Breast epithelium (tissue), 4 donors: ENCODE data around the gene GAB2. TPM values are rescaled to one million over a fixed set of nuclear protein-coding genes. Genes with fewer than 3 reads are reported as not detected.
A peak's percentile ranks its signal among the peaks of the same experiment; 100 is the strongest.

ENCODE experiments used
- DNase-seq, 2 donors: peaks; one replicate each; pipeline ENCODE4 v3.0.0-alpha.2; 2019; ENCODE audit warnings: low spot score in 2 of 2
- H3K27ac ChIP-seq, 2 donors: fragments of 200-600 bp; sonication (generic) in 1 of 2; one replicate each; pipeline ENCODE4 v1.5.1; 2016 to 2019; ENCODE audit warnings: mild to moderate bottlenecking in 1 of 2
- H3K27me3 ChIP-seq, 2 donors: fragments of 200-600 bp; sonication (generic) in 1 of 2; one replicate each; pipeline versions ENCODE4 v1.5.1 to v1.6.0; 2017 to 2019; ENCODE audit warnings: control low read depth in 1 of 2, mild to moderate bottlenecking in 1 of 2
- H3K36me3 ChIP-seq: fragments of 200-600 bp; one replicate; pipeline ENCODE4 v1.5.1; 2019
- H3K4me1 ChIP-seq, 2 donors: fragments of 200-600 bp; sonication (generic); one replicate each; pipeline ENCODE4 v1.5.1; 2016 to 2019; ENCODE audit warnings: control low read depth in 1 of 2
- H3K4me3 ChIP-seq, 3 donors: fragments of 200-600 bp; sonication (generic); 1 replicate in 2 of 3; 2 replicates in 1 of 3; pipeline ENCODE4 v1.5.1; 2016 to 2019; ENCODE audit warnings: mild to moderate bottlenecking in 3 of 3, moderate library complexity in 2 of 3
- H3K9me3 ChIP-seq, 2 donors: fragments of 200-600 bp; sonication (generic) in 1 of 2; one replicate each; pipeline ENCODE4 v1.5.1; 2016 to 2019; ENCODE audit warnings: control low read depth in 1 of 2
- CTCF ChIP-seq, 3 donors: fragments of 450-650 bp; IDR thresholded peaks; one replicate each; pipeline ENCODE4 v1.5.1; 2016 to 2017; ENCODE audit warnings: antibody characterized with exemption in 3 of 3, mild to moderate bottlenecking in 3 of 3, moderate library complexity in 3 of 3
- POLR2A ChIP-seq: fragments of 450-650 bp; IDR thresholded peaks from one replicate; pipeline ENCODE4 v1.6.1; 2016; ENCODE audit warnings: antibody characterized with exemption, mild to moderate bottlenecking, moderate library complexity
- POLR2AphosphoS5 ChIP-seq, 3 donors: sonication (generic); formaldehyde crosslinking; IDR thresholded peaks; one replicate each; pipeline ENCODE4 v1.6.1; 2017; ENCODE audit warnings: antibody characterized with exemption in 3 of 3
- intact Hi-C: fragments of 100-400 bp; cut with DNase I; formaldehyde crosslinking; loops from one replicate; pipeline ENCODE4 v1.15.1; 2023; ENCODE audit warnings: low total_unique reads
- total RNA-seq, 3 donors: library from RNA; depleted of rRNA; stranded (reverse); fragments of >200 nt; gene quantifications; one replicate each; pipeline ENCODE4 v1.1.0, GENCODE V29; 2016

The GAB2 gene
- total RNA-seq, 3 donors from 2014 or later = 22.9 to 43.8 (median 24.9) TPM

GRCh38 chr11:78216571-78217287 is 200.9 kb downstream of the GAB2 start:
- H3K27me3 ChIP-seq = no peaks in the 10 kb centered on the region
- peak overlapping the region; percentile 22 to 25 for H3K27ac ChIP-seq
- H3K4me3 ChIP-seq = no peak overlapping the region
- intact Hi-C loops = loop anchor here (1.0 kb wide), 1 partner anchor 26 kb away; no protein-coding TSS in a partner anchor
- no peaks in the 10 kb centered on the region for H3K36me3 ChIP-seq
- H3K9me3 ChIP-seq = no peaks in the 10 kb centered on the region
- TF ChIP-seq POLR2AphosphoS5 (IDR thresholded peaks at IDR 0.05) = no peak
- H3K4me1 ChIP-seq = no peaks in the 10 kb centered on the region
- no peak for DNase-seq

GRCh38 chr11:78216021-78216420 is 201.6 kb downstream of the GAB2 start:
- H3K36me3 ChIP-seq = no peaks in the 10 kb centered on the region
- TF ChIP-seq CTCF (IDR thresholded peaks at IDR 0.05) (no peak), POLR2AphosphoS5 (IDR thresholded peaks at IDR 0.05) (no peak), POLR2A (no peak)
- no peaks in the 10 kb centered on the region for H3K4me1 ChIP-seq
- no peaks in the 10 kb centered on the region for H3K9me3 ChIP-seq
- H3K27me3 ChIP-seq = no peaks in the 10 kb centered on the region
- peak overlapping the region in 1 of 2 donors; percentile 22 for H3K27ac ChIP-seq
- intact Hi-C loops = loop anchor here (1.0 kb wide), 1 partner anchor 26 kb away; no protein-coding TSS in a partner anchor
- no peak overlapping the region for H3K4me3 ChIP-seq
- DNase-seq = peak in 1 of 2 donors; percentile 17

DNA sequence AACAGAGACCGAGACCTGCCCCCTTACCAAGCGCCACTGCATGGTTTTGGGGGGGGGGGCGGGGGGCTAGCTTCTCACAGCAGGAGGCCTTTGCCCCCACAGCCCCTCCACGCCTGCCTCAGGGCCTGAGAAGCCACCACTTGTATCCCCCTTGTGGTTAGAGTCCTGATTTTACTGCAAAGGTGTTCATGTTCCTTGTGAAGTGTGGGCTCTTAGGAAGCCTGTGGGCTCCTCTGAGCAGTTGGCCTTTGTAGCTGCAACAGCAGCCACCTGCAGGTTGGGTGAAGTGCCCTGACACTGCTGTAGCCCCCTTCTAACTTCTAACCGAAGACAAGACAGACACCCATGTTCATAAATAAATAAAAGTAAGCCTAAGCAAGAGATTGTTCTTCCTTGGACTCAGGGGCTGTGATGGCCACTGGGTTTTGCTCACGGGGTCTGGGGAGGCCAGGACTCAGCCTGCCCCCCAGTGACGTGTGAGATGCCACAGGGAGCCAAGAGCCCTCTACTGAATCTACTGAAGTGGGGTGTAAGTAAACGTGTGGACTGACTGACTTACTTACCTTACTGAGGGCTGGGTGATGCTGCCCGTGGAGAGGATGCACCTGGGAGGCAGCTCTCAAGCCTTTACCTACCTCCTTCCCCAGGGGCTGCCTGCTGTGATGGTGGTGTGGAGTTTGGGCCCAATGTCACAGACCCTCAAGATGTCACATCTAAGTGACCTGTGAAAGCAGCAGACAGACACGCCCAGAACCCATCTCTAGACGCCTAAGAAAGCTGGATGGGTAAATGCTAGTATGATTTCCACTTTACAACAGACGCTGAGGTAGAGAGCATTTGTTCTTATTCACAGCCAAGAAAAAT is 203.1 kb downstream of the GAB2 start:
- intact Hi-C loops = no loop called here
- Histone ChIP-seq H3K27me3 (no peaks in the 10 kb centered on the region), H3K36me3 (no peaks in the 10 kb centered on the region)

DNA sequence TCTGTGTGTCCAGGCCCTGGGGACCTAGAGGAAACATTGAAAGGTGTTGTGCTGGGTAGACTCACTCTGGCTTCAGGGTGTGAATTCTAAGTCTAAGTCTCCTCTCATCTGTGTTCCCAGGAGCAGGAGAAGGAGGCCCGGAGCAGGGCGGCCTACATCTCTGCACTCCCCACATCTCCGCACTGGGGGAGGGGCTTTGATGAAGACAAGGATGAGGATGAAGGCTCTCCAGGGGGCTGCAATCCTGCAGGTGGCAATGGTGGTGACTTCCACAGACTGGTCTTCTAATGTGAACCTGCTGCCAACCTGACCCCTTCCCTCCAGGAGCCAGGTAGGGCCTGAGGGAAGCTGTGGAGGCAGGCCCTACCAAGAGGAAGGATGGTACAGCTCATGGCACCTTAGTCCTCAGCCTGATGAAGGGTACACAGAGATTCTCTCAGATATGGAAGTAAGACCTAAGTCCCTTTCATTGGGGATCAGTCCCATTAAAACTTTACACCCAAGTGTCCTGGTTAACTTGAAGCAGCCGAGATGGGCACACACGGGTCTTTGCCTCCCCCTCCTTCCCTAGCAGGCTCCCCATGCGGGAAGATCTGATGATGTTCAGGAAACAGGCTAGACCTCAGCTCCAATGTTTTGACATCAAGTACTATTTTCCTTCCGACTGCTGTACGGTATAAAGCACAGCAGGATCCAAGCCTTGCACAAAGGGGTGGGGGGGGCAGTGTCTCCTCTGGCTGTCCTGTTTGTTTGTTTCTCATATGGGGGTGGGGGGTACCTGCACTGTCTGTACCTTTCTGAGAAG is 203.9 kb downstream of the GAB2 start:
- H3K27ac ChIP-seq = no peak overlapping the region
- peak in 1 of 2 donors; percentile 7 for DNase-seq

More for the DNA sequence above, 203.1 kb downstream of the GAB2 start:
- peak in 1 of 2 donors; percentile 20 for DNase-seq
- no peak overlapping the region for H3K4me3 ChIP-seq
- no peaks in the 10 kb centered on the region for H3K4me1 ChIP-seq
- H3K27ac ChIP-seq = no peak overlapping the region
- no peaks in the 10 kb centered on the region for H3K9me3 ChIP-seq
- TF ChIP-seq POLR2AphosphoS5 (IDR thresholded peaks at IDR 0.05) = no peak

DNA sequence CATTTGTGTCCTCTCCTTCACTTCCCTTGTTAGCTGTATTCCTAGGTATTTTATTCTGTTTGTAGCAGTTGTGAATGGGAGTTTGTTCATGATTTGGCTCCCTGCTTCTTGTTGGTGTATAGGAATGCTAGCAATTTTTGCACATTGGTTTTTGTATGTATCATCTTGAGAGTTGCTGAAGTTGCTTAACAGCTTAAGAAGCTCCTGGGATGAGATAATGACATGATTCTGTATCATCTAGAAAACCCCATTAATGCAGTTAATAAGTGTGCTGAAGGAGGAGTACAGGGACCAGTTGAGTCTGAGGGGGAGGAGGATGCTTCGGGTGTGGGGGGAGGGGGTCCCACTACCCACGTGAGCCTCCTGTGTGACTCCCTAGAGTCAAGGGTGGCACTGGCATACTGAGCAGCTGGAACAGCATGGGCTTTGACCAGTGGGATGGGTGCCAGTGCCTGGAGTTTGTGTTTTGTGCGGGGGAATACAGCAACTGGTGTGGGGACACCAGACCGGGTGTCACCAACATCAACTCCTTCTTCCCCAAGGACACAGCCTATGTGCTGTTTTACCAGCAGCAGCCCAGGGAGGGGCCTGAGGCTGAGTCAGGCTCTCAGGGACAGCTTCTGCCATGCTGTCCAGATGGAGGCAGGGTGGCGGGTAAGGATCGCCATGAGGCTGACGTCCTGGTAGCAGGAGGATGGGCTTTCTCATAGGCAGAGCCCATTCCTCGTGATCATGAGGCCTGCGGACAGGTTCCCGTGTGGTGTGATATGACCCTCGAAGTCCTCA is 204.8 kb downstream of the GAB2 start:
- Histone ChIP-seq H3K9me3 (no peaks in the 10 kb centered on the region), H3K27ac (peak overlapping the region in 1 of 2 donors; percentile 63), H3K4me3 (no peak overlapping the region), H3K27me3 (no peaks in the 10 kb centered on the region), H3K36me3 (no peaks in the 10 kb centered on the region), H3K4me1 (no peaks in the 10 kb centered on the region)
- intact Hi-C loops = no loop called here
- peak in 1 of 2 donors; percentile 34 for DNase-seq
- TF ChIP-seq CTCF (IDR thresholded peaks at IDR 0.05) = no peak
- no peak for TF ChIP-seq POLR2AphosphoS5 (IDR thresholded peaks at IDR 0.05)

More for the DNA sequence above, 203.9 kb downstream of the GAB2 start:
- H3K4me3 ChIP-seq = no peak overlapping the region
- intact Hi-C loops = no loop called here
- no peaks in the 10 kb centered on the region for H3K9me3 ChIP-seq
- no peaks in the 10 kb centered on the region for H3K4me1 ChIP-seq
- H3K36me3 ChIP-seq = no peaks in the 10 kb centered on the region
- TF ChIP-seq POLR2A = no peak
- TF ChIP-seq CTCF (IDR thresholded peaks at IDR 0.05) = no peak
- no peak for TF ChIP-seq POLR2AphosphoS5 (IDR thresholded peaks at IDR 0.05)
- no peaks in the 10 kb centered on the region for H3K27me3 ChIP-seq
